Left ventricle myocardium inferior (tissue), 1 donor: ENCODE data around the gene TNS3. TPM values are rescaled to one million over a fixed set of nuclear protein-coding genes. Genes with fewer than 3 reads are reported as not detected.

ENCODE experiments used
- DNase-seq: peaks from one replicate; pipeline ENCODE4 v3.0.0-alpha.2; 2020
- H3K27ac ChIP-seq: fragments of 200-600 bp; replicated peaks from 2 replicates; pipeline ENCODE4 v1.8.0; 2021
- H3K27me3 ChIP-seq: fragments of 200-600 bp; 2 replicates; pipeline ENCODE4 v1.8.0; 2021; ENCODE audit warnings: low read depth
- H3K36me3 ChIP-seq: fragments of 200-600 bp; 2 replicates; pipeline ENCODE4 v1.8.0; 2021
- H3K4me1 ChIP-seq: fragments of 200-600 bp; 2 replicates; pipeline ENCODE4 v1.8.0; 2021
- H3K4me3 ChIP-seq: fragments of 200-600 bp; 2 replicates; pipeline ENCODE4 v1.8.0; 2021; ENCODE audit warnings: mild to moderate bottlenecking, moderate library complexity
- H3K9me3 ChIP-seq: fragments of 200-600 bp; replicated peaks from 2 replicates; pipeline ENCODE4 v1.8.0; 2021
- CTCF ChIP-seq: fragments of 200-600 bp; IDR thresholded peaks from 2 replicates; pipeline ENCODE4 v1.8.0; 2021; ENCODE audit warnings: antibody characterized with exemption, mild to moderate bottlenecking, borderline replicate concordance
- intact Hi-C: fragments of 100-400 bp; cut with micrococcal nuclease; formaldehyde crosslinking; loops from one replicate; pipeline ENCODE4 v1.11.0; 2022
- total RNA-seq: library from RNA; stranded (reverse); fragmentation: NEBNext Ultra II Directional; extraction: Animal tissue kit (Norgen Biotek cat#: 25700); gene quantifications from one replicate; pipeline ENCODE4 v1.2.1, GENCODE V29; 2021
- donor health status: DM: no; HTN: yes; CAD: no; lungs with severe emphysema.

The TNS3 gene
- total RNA-seq, 1 donor from 2014 or later = 40.6 TPM

GRCh38 chr7:47239931-47240421 is 341.9 kb downstream of the TNS3 start:
- Histone ChIP-seq H3K4me1 (peaks cover 33% of the 10 kb centered on the region), H3K9me3 (no peaks in the 10 kb centered on the region), H3K36me3 (no peaks in the 10 kb centered on the region), H3K27ac (peak overlapping the region; percentile 65), H3K27me3 (no peaks in the 10 kb centered on the region), H3K4me3 (no peak overlapping the region)
- intact Hi-C loops = no loop called here
- no peak for DNase-seq
- no peak for TF ChIP-seq CTCF

GRCh38 chr7:47239034-47239433 is 342.9 kb downstream of the TNS3 start:
- Histone ChIP-seq H3K9me3 (no peaks in the 10 kb centered on the region), H3K27me3 (no peaks in the 10 kb centered on the region), H3K36me3 (no peaks in the 10 kb centered on the region), H3K4me3 (no peak overlapping the region), H3K27ac (peak overlapping the region; percentile 65), H3K4me1 (peaks cover 33% of the 10 kb centered on the region)
- no peak for DNase-seq
- no peak for TF ChIP-seq CTCF
- intact Hi-C loops = no loop called here

GRCh38 chr7:47236480-47237129 is 345.3 kb downstream of the TNS3 start:
- TF ChIP-seq CTCF = no peak
- intact Hi-C loops = no loop called here

GRCh38 chr7:47233996-47234395 is 347.9 kb downstream of the TNS3 start:
- no peak for TF ChIP-seq CTCF
- Histone ChIP-seq H3K27me3 (no peaks in the 10 kb centered on the region), H3K9me3 (no peaks in the 10 kb centered on the region), H3K4me3 (no peak overlapping the region), H3K4me1 (peaks cover 17% of the 10 kb centered on the region), H3K27ac (no peak overlapping the region), H3K36me3 (no peaks in the 10 kb centered on the region)
- DNase-seq = no peak
- intact Hi-C loops = no loop called here

More at GRCh38 chr7:47236480-47237129, 345.3 kb downstream of the TNS3 start:
- Histone ChIP-seq H3K4me3 (no peak overlapping the region), H3K27ac (peak overlapping the region; percentile 53), H3K27me3 (no peaks in the 10 kb centered on the region), H3K36me3 (no peaks in the 10 kb centered on the region), H3K9me3 (no peaks in the 10 kb centered on the region), H3K4me1 (peaks cover 32% of the 10 kb centered on the region)
- no peak for DNase-seq

DNA sequence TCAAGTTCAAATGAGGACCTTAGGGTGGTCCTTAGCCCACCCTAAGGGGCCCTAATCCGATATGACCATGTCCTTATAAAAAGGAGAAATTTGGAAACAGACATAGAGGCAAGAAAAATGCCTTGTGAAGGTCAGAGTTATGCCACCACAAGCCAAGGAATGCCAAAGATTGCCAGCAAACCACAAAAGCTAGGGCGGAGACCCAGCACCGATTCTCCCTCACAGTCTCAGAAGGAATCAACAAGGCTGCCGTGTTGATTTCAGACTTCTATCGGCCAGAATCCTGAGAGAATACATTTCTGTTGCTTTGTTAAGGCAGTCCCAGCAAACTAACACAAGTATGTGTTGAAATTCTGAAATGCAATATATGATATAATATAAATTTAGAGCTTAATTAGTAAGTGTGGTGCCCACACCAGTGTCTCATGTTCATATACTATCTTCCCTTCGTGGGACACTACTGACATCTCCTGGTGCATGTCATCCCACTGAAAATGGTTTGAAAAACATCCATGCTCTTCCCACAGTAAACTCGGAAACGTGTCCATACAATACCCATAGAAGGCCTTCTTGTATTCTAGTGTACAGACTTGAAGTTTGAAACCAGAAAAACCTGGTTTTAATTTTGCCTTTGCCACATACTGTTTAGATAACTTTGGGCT is 349.0 kb downstream of the TNS3 start:
- intact Hi-C loops = no loop called here
- Histone ChIP-seq H3K27ac (no peak overlapping the region), H3K4me3 (no peak overlapping the region), H3K36me3 (no peaks in the 10 kb centered on the region), H3K9me3 (no peaks in the 10 kb centered on the region), H3K4me1 (peaks cover 17% of the 10 kb centered on the region), H3K27me3 (no peaks in the 10 kb centered on the region)
- peak; percentile 67 for TF ChIP-seq CTCF
- no peak for DNase-seq
